ENCODE measurements around the gene DENND4A. TPM values are rescaled to one million over a fixed set of nuclear protein-coding genes. Genes with fewer than 3 reads are reported as not detected.

DENND4A gene
- total RNA-seq, 4 donors from 2014 or later, result 16.5 to 40.4 (median 24.5) TPM

DNA sequence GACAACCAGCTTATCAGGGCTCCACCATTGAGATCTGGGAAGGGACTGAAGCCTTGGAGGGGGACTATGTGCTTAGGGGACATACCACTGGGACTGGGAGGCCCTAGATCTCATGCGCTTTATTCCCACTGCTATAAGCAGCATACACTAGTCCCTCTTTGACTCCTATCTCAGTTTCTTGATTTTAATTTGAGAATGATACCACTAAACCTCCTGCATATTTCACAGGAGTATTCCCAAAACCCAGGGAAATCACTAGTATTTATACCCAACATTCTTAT lies 141.1 kb downstream of the DENND4A start:
- 100% methylated on average over 1 of the region's 1 CpG for WGBS, 2 donors (ENCODE audit: low coverage in 1 of 2)
- no peak overlapping the region for H3K27ac ChIP-seq
- no peaks in the 10 kb centered on the region for H3K9me3 ChIP-seq
- peaks cover 0 to 15% (median 0%) of the 10 kb centered on the region in 4 donors for H3K36me3 ChIP-seq
- DNase-seq, result no peak
- TF ChIP-seq POLR2A (IDR thresholded peaks at IDR 0.05) (no peak), POLR2AphosphoS5 (IDR thresholded peaks at IDR 0.05) (no peak)
- TF ChIP-seq, protein P1, sequence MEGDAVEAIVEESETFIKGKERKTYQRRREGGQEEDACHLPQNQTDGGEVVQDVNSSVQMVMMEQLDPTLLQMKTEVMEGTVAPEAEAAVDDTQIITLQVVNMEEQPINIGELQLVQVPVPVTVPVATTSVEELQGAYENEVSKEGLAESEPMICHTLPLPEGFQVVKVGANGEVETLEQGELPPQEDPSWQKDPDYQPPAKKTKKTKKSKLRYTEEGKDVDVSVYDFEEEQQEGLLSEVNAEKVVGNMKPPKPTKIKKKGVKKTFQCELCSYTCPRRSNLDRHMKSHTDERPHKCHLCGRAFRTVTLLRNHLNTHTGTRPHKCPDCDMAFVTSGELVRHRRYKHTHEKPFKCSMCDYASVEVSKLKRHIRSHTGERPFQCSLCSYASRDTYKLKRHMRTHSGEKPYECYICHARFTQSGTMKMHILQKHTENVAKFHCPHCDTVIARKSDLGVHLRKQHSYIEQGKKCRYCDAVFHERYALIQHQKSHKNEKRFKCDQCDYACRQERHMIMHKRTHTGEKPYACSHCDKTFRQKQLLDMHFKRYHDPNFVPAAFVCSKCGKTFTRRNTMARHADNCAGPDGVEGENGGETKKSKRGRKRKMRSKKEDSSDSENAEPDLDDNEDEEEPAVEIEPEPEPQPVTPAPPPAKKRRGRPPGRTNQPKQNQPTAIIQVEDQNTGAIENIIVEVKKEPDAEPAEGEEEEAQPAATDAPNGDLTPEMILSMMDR (IDR thresholded peaks at IDR 0.05), result no peak
- H3K27me3 ChIP-seq, result no peaks in the 10 kb centered on the region
- H3K4me3 ChIP-seq, result no peak overlapping the region
- intact Hi-C loops (cut with DNase I; ENCODE audit: low total_unique reads), result no loop called here
- in situ Hi-C loops (cut with MboI; ENCODE audit: low pct_ligation_motif_present in 1 of 4, low pct_unique_long_range_greater_than_20kb in 1 of 4, low sequenced_read_pairs in 3 of 4), result no loop called here
- no peaks in the 10 kb centered on the region for H3K4me1 ChIP-seq

DNA sequence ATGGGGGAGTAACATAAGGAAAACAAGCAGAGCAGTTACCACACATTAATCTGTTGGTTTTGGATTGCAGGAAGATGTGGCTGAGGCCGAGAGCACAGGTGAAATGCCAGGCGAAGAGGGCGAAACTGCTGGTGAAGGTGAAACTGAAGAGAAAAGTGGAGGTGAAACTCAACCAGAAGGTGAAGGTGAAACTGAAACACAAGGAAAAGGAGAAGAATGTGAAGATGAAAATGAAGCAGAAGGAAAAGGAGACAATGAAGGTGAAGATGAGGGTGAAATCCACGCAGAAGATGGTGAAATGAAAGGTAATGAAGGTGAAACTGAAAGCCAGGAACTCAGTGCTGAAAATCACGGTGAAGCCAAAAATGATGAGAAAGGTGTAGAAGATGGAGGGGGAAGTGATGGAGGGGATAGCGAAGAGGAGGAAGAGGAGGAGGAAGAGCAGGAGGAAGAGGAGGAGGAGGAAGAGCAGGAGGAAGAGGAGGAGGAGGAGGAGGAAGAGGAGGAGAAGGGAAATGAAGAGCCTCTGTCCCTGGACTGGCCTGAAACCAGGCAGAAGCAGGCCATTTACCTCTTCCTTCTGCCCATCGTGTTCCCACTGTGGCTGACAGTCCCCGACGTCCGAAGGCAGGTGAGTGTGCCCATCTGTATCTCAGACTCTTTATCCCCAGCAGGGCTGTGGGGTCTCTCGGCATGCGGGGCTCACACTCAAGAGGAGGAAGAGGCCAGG lies 141.6 kb downstream of the DENND4A start:
- Histone ChIP-seq H3K4me3 (no peak overlapping the region), H3K27me3 (no peaks in the 10 kb centered on the region), H3K9me3 (no peaks in the 10 kb centered on the region), H3K4me1 (no peaks in the 10 kb centered on the region), H3K36me3 (peaks cover 0 to 10% (median 0%) of the 10 kb centered on the region in 4 donors), H3K27ac (no peak overlapping the region)
- in situ Hi-C loops (cut with MboI; ENCODE audit: low pct_ligation_motif_present in 1 of 4, low pct_unique_long_range_greater_than_20kb in 1 of 4, low sequenced_read_pairs in 3 of 4), result no loop called here
- intact Hi-C loops (cut with DNase I; ENCODE audit: low total_unique reads), result no loop called here
- TF ChIP-seq POLR2A (IDR thresholded peaks at IDR 0.05) (no peak), EP300 (IDR thresholded peaks at IDR 0.05; ENCODE audit: low read depth) (no peak), POLR2AphosphoS5 (IDR thresholded peaks at IDR 0.05) (no peak)
- TF ChIP-seq, protein P1 (IDR thresholded peaks at IDR 0.05), result no peak
- 86 to 89% methylated on average over 5 to 12 of the region's 12 CpGs for WGBS, 2 donors (ENCODE audit: low coverage in 1 of 2)
- DNase-seq, result no peak

DNA sequence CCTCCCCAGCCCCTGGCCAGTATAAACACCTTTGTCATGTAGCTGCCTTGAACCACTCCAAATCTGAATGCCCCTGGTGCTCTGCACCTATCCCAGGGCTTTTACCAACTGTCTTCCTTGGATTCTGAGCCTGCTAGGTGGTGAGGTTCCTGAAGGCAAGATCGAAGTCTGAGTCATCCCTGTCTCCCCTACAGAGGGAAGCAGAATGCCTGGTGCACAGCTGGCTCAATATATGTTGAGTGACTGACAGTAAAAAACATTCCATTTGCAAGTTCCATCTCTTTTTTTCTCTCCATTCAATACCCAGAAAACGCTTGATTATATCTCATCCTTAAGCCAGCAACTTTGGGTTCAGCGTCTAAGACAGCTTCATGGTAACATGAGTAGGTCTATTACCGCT lies 145.6 kb downstream of the DENND4A start:
- Histone ChIP-seq H3K27me3 (no peaks in the 10 kb centered on the region), H3K4me3 (no peak overlapping the region), H3K4me1 (peaks cover 0 to 7% (median 2%) of the 10 kb centered on the region in 4 donors), H3K36me3 (no peaks in the 10 kb centered on the region), H3K27ac (no peak overlapping the region), H3K9me3 (no peaks in the 10 kb centered on the region)
- 100% methylated on average over 1 to 4 of the region's 4 CpGs for WGBS, 2 donors (ENCODE audit: low coverage in 1 of 2)
- TF ChIP-seq EP300 (IDR thresholded peaks at IDR 0.05; ENCODE audit: low read depth) (no peak), POLR2AphosphoS5 (IDR thresholded peaks at IDR 0.05) (no peak), POLR2A (IDR thresholded peaks at IDR 0.05) (no peak)
- TF ChIP-seq, protein P1 (IDR thresholded peaks at IDR 0.05), result no peak
- DNase-seq, result no peak
- intact Hi-C loops (cut with DNase I; ENCODE audit: low total_unique reads), result loop anchor here (10.0 kb wide), 1 partner anchor 208 kb away; no protein-coding TSS in a partner anchor
- in situ Hi-C loops (cut with MboI; ENCODE audit: low pct_ligation_motif_present in 1 of 4, low pct_unique_long_range_greater_than_20kb in 1 of 4, low sequenced_read_pairs in 3 of 4), result loop anchor here (10.0 to 25.0 kb wide), 3 partner anchors 208 to 541 kb away; partner anchors contain the start of gene RAB11A (in 1 of the 4)

DNA sequence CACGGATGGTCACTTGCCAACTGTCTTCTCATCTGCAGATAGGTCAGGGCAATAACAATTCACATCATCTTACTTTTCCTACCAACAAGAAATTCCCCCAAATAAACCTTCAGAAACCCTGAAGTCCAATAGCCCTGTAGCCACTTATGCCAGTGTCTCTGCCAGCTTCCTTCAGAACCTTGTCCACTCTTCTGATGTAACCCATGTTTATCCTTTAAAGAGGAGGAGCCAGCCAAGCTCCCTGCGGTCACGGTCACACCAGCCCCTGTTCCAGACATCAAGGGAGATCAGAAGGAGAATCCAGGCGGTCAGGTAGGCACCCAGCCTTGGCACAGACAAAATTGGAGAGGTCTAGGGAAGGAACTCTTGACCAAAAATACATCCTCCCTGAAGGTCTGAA lies 146.7 kb downstream of the DENND4A start:
- Histone ChIP-seq H3K27ac (no peak overlapping the region), H3K9me3 (no peaks in the 10 kb centered on the region), H3K4me3 (no peak overlapping the region), H3K36me3 (no peaks in the 10 kb centered on the region), H3K27me3 (no peaks in the 10 kb centered on the region), H3K4me1 (peaks cover 0 to 7% (median 2%) of the 10 kb centered on the region in 4 donors)
- DNase-seq, result no peak
- intact Hi-C loops (cut with DNase I; ENCODE audit: low total_unique reads) (loop anchor here (10.0 kb wide), 1 partner anchor 209 kb away; no protein-coding TSS in a partner anchor), in situ Hi-C loops (cut with MboI; ENCODE audit: low pct_ligation_motif_present in 1 of 4, low pct_unique_long_range_greater_than_20kb in 1 of 4, low sequenced_read_pairs in 3 of 4) (loop anchor here (10.0 to 25.0 kb wide), 3 partner anchors 209 to 542 kb away; partner anchors contain the start of gene RAB11A (in 1 of the 4))
- TF ChIP-seq EP300 (IDR thresholded peaks at IDR 0.05; ENCODE audit: low read depth), result no peak
- TF ChIP-seq, protein P1 (IDR thresholded peaks at IDR 0.05), result no peak
- TF ChIP-seq POLR2A (IDR thresholded peaks at IDR 0.05), result no peak
- no peak for TF ChIP-seq POLR2AphosphoS5 (IDR thresholded peaks at IDR 0.05)
- 99% methylated on average over 4 of the region's 4 CpGs; no CpG with 5 or more reads in 1 of the 2 donors for WGBS, 2 donors (ENCODE audit: low coverage in 1 of 2)

Measured in transverse colon (tissue), 4 donors.